CD4-positive, CD25-positive, alpha-beta regulatory T cell (primary cell): Measurements from ENCODE around the gene BRD7. TPM values are rescaled to one million over a fixed set of nuclear protein-coding genes. Genes with fewer than 3 reads are reported as not detected.

ENCODE experiments used
- ATAC-seq, 2 donors: fragments of 150-1000 bp; cut with Tn5 transposase; one replicate each; pipeline ENCODE4 v1.10.0; 2021; ENCODE audit warnings: low read depth in 2 of 2, moderate number of reproducible peaks in 2 of 2, moderate library complexity in 1 of 2
- DNase-seq, 3 donors: peaks; one replicate each; pipeline versions ENCODE4 v3.0.0 to v3.0.0-alpha.2; 2012 to 2022; ENCODE audit warnings: mixed read lengths in 1 of 3
- H3K27ac ChIP-seq: one replicate; pipeline ENCODE4 v1.7.0; 2013; ENCODE audit warnings: mild to moderate bottlenecking, low read length; ENCODE audit not compliant: insufficient read depth, poor library complexity, severe bottlenecking
- H3K27me3 ChIP-seq: one replicate; pipeline ENCODE4 v1.7.0; 2013; ENCODE audit warnings: low read length; ENCODE audit not compliant: control insufficient read depth, insufficient read depth
- H3K36me3 ChIP-seq: one replicate; pipeline ENCODE4 v1.7.0; 2013; ENCODE audit warnings: mild to moderate bottlenecking, low read length, moderate library complexity; ENCODE audit not compliant: control insufficient read depth, insufficient read depth
- H3K4me1 ChIP-seq: 2 replicates; pipeline ENCODE4 v1.7.0; 2013; ENCODE audit warnings: mild to moderate bottlenecking, low read length; ENCODE audit not compliant: insufficient read depth, control insufficient read depth, poor library complexity, severe bottlenecking
- H3K4me3 ChIP-seq: one replicate; pipeline ENCODE4 v1.7.0; 2013; ENCODE audit warnings: low read depth, mild to moderate bottlenecking, low read length, moderate library complexity
- H3K9me3 ChIP-seq, 2 experiments: 1 replicate in 1 of 2; 2 replicates in 1 of 2; pipeline ENCODE4 v1.7.0; 2013; ENCODE audit warnings: low read length in 2 of 2, mild to moderate bottlenecking in 1 of 2, moderate library complexity in 1 of 2; ENCODE audit not compliant: control insufficient read depth in 2 of 2
- H3K27ac Mint-ChIP-seq, 3 donors: one replicate each; pipeline ENCODE4 v1.8.0; 2020 to 2022; ENCODE audit warnings: mild to moderate bottlenecking in 3 of 3, mixed read lengths in 3 of 3, moderate library complexity in 2 of 3
- H3K27me3 Mint-ChIP-seq: one replicate; pipeline ENCODE4 v1.8.0; 2022; ENCODE audit warnings: mild to moderate bottlenecking, mixed read lengths
- H3K36me3 Mint-ChIP-seq: one replicate; pipeline ENCODE4 v1.8.0; 2020; ENCODE audit warnings: mixed read lengths
- H3K4me1 Mint-ChIP-seq, 4 donors: one replicate each; pipeline ENCODE4 v1.8.0; 2020 to 2022; ENCODE audit warnings: mixed read lengths in 4 of 4, mild to moderate bottlenecking in 1 of 4
- H3K4me3 Mint-ChIP-seq, 4 donors: one replicate each; pipeline ENCODE4 v1.8.0; 2020 to 2022; ENCODE audit warnings: mild to moderate bottlenecking in 4 of 4, mixed read lengths in 4 of 4, moderate library complexity in 3 of 4
- H3K9me3 Mint-ChIP-seq, 7 donors: one replicate each; pipeline ENCODE4 v1.8.0; 2020 to 2022; ENCODE audit warnings: mixed read lengths in 7 of 7, mild to moderate bottlenecking in 3 of 7, moderate library complexity in 2 of 7
- polyA plus RNA-seq, 4 donors: library from polyadenylated mRNA; unstranded; fragments of 300-500 nt; fragmentation: Illumina TruSeq; gene quantifications; one replicate each; pipeline ENCODE4 v1.2.3, GENCODE V29; 2021
- total RNA-seq: library from RNA; stranded (reverse); gene quantifications from one replicate; pipeline ENCODE4 v1.2.3, GENCODE V29; 2022

Gene BRD7
- total and polyA plus RNA-seq, 5 donors from 2014 or later, result 23.3 to 88.6 (median 37.4) TPM

- Histone ChIP-seq H3K36me3 (peaks cover 77% of the 10 kb centered on the region), H3K9me3 (no peaks in the 10 kb centered on the region), H3K27ac (peak overlapping the region; percentile 42), H3K27me3 (no peaks in the 10 kb centered on the region), H3K4me1 (peaks cover 25% of the 10 kb centered on the region), H3K4me3 (no peak overlapping the region)
- Mint-ChIP-seq H3K36me3 (peaks cover 29% of the 10 kb centered on the region), H3K27me3 (no peaks in the 10 kb centered on the region), H3K27ac (peak overlapping the region; percentile 53 to 90 (median 88)), H3K4me1 (peaks cover 33 to 60% (median 41%) of the 10 kb centered on the region in 4 donors), H3K4me3 (peak overlapping the region in 1 of 4 donors; percentile 33), H3K9me3 (no peaks in the 10 kb centered on the region)
- peak in 1 of 3 donors; percentile 38 for DNase-seq
- ATAC-seq, result no peak
Observed at GRCh38 chr16:50323335-50324011, 45.3 kb downstream of the BRD7 start.

DNA sequence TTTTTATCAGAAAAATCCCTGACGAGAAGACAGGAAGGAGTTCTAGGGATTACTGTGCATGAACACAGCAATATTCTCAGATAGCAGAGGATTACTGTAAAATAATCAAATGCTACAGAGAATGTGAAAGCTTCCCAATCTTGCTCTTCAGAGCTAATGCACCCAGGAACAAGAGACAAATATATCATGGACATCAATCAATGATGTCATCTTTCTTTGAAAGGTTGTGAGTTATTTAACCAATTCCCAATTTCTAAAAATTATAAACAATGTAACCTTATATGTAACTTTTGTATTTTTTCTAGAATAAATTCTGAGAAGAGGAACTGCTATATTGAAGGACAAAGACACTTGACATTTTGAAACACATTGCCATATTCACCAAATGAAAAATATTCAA is 46.5 kb downstream of the BRD7 start:
- no peaks in the 10 kb centered on the region for H3K9me3 ChIP-seq
- peaks cover 21% of the 10 kb centered on the region for H3K4me1 ChIP-seq
- H3K36me3 Mint-ChIP-seq, result peaks cover 37% of the 10 kb centered on the region
- no peaks in the 10 kb centered on the region for H3K27me3 ChIP-seq
- H3K27ac ChIP-seq, result no peak overlapping the region
- no peak overlapping the region for H3K4me3 ChIP-seq
- H3K36me3 ChIP-seq, result peaks cover 79% of the 10 kb centered on the region
- no peak overlapping the region for H3K27ac Mint-ChIP-seq
- peaks cover 27 to 52% (median 34%) of the 10 kb centered on the region in 4 donors for H3K4me1 Mint-ChIP-seq
- ATAC-seq (no peak), DNase-seq (no peak)
- H3K27me3 Mint-ChIP-seq, result no peaks in the 10 kb centered on the region
- H3K4me3 Mint-ChIP-seq, result no peak overlapping the region
- no peaks in the 10 kb centered on the region for H3K9me3 Mint-ChIP-seq

- peaks cover 49% of the 10 kb centered on the region for H3K36me3 Mint-ChIP-seq
- H3K27me3 Mint-ChIP-seq, result no peaks in the 10 kb centered on the region
- H3K4me1 ChIP-seq, result peaks cover 16% of the 10 kb centered on the region
- no peak overlapping the region for H3K4me3 ChIP-seq
- H3K9me3 Mint-ChIP-seq, result no peaks in the 10 kb centered on the region
- peaks cover 93% of the 10 kb centered on the region for H3K36me3 ChIP-seq
- no peaks in the 10 kb centered on the region for H3K27me3 ChIP-seq
- ATAC-seq, result no peak
- peak overlapping the region in 2 of 3 donors; percentile 31 to 33 for H3K27ac Mint-ChIP-seq
- DNase-seq, result no peak
- H3K27ac ChIP-seq, result no peak overlapping the region
- H3K9me3 ChIP-seq, result no peaks in the 10 kb centered on the region
- peaks cover 19 to 45% (median 31%) of the 10 kb centered on the region in 4 donors for H3K4me1 Mint-ChIP-seq
- no peak overlapping the region for H3K4me3 Mint-ChIP-seq
Observed at GRCh38 chr16:50320310-50320709, 48.5 kb downstream of the BRD7 start.

- DNase-seq (peak in 2 of 3 donors; percentile 38 to 49), ATAC-seq (peak; percentile 53 to 54)
- Histone ChIP-seq H3K36me3 (peaks cover 92% of the 10 kb centered on the region), H3K27ac (peak overlapping the region; percentile 67), H3K27me3 (no peaks in the 10 kb centered on the region), H3K9me3 (no peaks in the 10 kb centered on the region), H3K4me1 (peaks cover 17% of the 10 kb centered on the region), H3K4me3 (no peak overlapping the region)
- Mint-ChIP-seq H3K27ac (peak overlapping the region; percentile 33 to 61 (median 60)), H3K4me3 (no peak overlapping the region), H3K4me1 (peaks cover 11 to 36% (median 25%) of the 10 kb centered on the region in 4 donors), H3K27me3 (no peaks in the 10 kb centered on the region), H3K9me3 (no peaks in the 10 kb centered on the region), H3K36me3 (peaks cover 43% of the 10 kb centered on the region)
Observed at GRCh38 chr16:50318796-50319578, 49.8 kb downstream of the BRD7 start.

- ATAC-seq (no peak), DNase-seq (no peak)
- no peaks in the 10 kb centered on the region for H3K27me3 ChIP-seq
- Mint-ChIP-seq H3K4me3 (no peak overlapping the region), H3K27me3 (no peaks in the 10 kb centered on the region), H3K9me3 (no peaks in the 10 kb centered on the region), H3K4me1 (peaks cover 11 to 30% (median 26%) of the 10 kb centered on the region in 4 donors), H3K36me3 (peaks cover 57% of the 10 kb centered on the region), H3K27ac (peak overlapping the region in 1 of 3 donors; percentile 62)
- no peak overlapping the region for H3K4me3 ChIP-seq
- H3K36me3 ChIP-seq, result peaks cover 93% of the 10 kb centered on the region
- H3K27ac ChIP-seq, result peak overlapping the region; percentile 45
- H3K9me3 ChIP-seq, result no peaks in the 10 kb centered on the region
- H3K4me1 ChIP-seq, result peaks cover 17% of the 10 kb centered on the region
Observed at GRCh38 chr16:50316848-50317630, 51.7 kb downstream of the BRD7 start.

GRCh38 chr16:50316102-50316847 is 52.5 kb downstream of the BRD7 start:
- H3K27me3 ChIP-seq, result no peaks in the 10 kb centered on the region
- peak overlapping the region; percentile 3 for H3K27ac ChIP-seq
- H3K4me1 Mint-ChIP-seq, result peaks cover 11 to 25% (median 23%) of the 10 kb centered on the region in 4 donors
- no peak for DNase-seq
- ATAC-seq, result no peak
- no peak overlapping the region for H3K4me3 Mint-ChIP-seq
- peak overlapping the region in 2 of 3 donors; percentile 46 to 62 for H3K27ac Mint-ChIP-seq
- H3K27me3 Mint-ChIP-seq, result no peaks in the 10 kb centered on the region
- H3K9me3 ChIP-seq, result no peaks in the 10 kb centered on the region
- peaks cover 91% of the 10 kb centered on the region for H3K36me3 ChIP-seq
- H3K9me3 Mint-ChIP-seq, result no peaks in the 10 kb centered on the region
- peaks cover 56% of the 10 kb centered on the region for H3K36me3 Mint-ChIP-seq
- H3K4me3 ChIP-seq, result no peak overlapping the region
- peaks cover 17% of the 10 kb centered on the region for H3K4me1 ChIP-seq
